Measurements from ENCODE around the gene GLYATL3. TPM values are rescaled to one million over a fixed set of nuclear protein-coding genes. Genes with fewer than 3 reads are reported as not detected.

Gene GLYATL3
- total RNA-seq: not detected

GRCh38 chr6:49499623-49500022 is at the start of gene GLYATL3:
Gene GLYATL3, plus strand, starts transcription at chr6:49499923. Its CDS starts 12,068 bp downstream, at chr6:49511991.
- no peak for TF ChIP-seq POLR2A (IDR thresholded peaks at IDR 0.05)
- TF ChIP-seq EP300 (IDR thresholded peaks at IDR 0.05; ENCODE audit: low read depth): no peak
- TF ChIP-seq, protein P1, sequence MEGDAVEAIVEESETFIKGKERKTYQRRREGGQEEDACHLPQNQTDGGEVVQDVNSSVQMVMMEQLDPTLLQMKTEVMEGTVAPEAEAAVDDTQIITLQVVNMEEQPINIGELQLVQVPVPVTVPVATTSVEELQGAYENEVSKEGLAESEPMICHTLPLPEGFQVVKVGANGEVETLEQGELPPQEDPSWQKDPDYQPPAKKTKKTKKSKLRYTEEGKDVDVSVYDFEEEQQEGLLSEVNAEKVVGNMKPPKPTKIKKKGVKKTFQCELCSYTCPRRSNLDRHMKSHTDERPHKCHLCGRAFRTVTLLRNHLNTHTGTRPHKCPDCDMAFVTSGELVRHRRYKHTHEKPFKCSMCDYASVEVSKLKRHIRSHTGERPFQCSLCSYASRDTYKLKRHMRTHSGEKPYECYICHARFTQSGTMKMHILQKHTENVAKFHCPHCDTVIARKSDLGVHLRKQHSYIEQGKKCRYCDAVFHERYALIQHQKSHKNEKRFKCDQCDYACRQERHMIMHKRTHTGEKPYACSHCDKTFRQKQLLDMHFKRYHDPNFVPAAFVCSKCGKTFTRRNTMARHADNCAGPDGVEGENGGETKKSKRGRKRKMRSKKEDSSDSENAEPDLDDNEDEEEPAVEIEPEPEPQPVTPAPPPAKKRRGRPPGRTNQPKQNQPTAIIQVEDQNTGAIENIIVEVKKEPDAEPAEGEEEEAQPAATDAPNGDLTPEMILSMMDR (IDR thresholded peaks at IDR 0.05): no peak
- TF ChIP-seq POLR2AphosphoS5 (IDR thresholded peaks at IDR 0.05): no peak
- Histone ChIP-seq H3K36me3 (no peaks in the 10 kb centered on the region), H3K4me3 (no peak within 1 kb of the TSS), H3K27ac (no peak within 1 kb of the TSS), H3K4me1 (no peaks in the 10 kb centered on the region), H3K27me3 (no peaks in the 10 kb centered on the region), H3K9me3 (no peaks in the 10 kb centered on the region)
- 36 to 46% methylated on average over 2 of the region's 2 CpGs for WGBS, 2 donors (ENCODE audit: low coverage in 1 of 2)
- DNase-seq: no peak
- in situ Hi-C loops (cut with MboI; ENCODE audit: low pct_ligation_motif_present in 1 of 4, low pct_unique_long_range_greater_than_20kb in 1 of 4, low sequenced_read_pairs in 3 of 4) (no loop called here), intact Hi-C loops (cut with DNase I; ENCODE audit: low total_unique reads) (no loop called here)

GRCh38 chr6:49453221-49453620 is 46.5 kb upstream of the GLYATL3 start:
- in situ Hi-C loops (cut with MboI; ENCODE audit: low pct_ligation_motif_present in 1 of 4, low pct_unique_long_range_greater_than_20kb in 1 of 4, low sequenced_read_pairs in 3 of 4) (no loop called here), intact Hi-C loops (cut with DNase I; ENCODE audit: low total_unique reads) (no loop called here)
- H3K27me3 ChIP-seq: no peaks in the 10 kb centered on the region
- WGBS, 2 donors (ENCODE audit: low coverage in 1 of 2): 40 to 75% methylated on average over 1 to 2 of the region's 2 CpGs
- no peaks in the 10 kb centered on the region for H3K9me3 ChIP-seq
- TF ChIP-seq, protein P1 (IDR thresholded peaks at IDR 0.05): peak in 2 of 5 experiments; percentile 27 to 34
- TF ChIP-seq POLR2AphosphoS5 (IDR thresholded peaks at IDR 0.05) (no peak), POLR2A (IDR thresholded peaks at IDR 0.05) (no peak), EP300 (IDR thresholded peaks at IDR 0.05; ENCODE audit: low read depth) (no peak)
- H3K36me3 ChIP-seq: peaks cover 0 to 66% (median 24%) of the 10 kb centered on the region in 4 donors
- H3K4me1 ChIP-seq: no peaks in the 10 kb centered on the region
- no peak for DNase-seq
- no peak overlapping the region for H3K4me3 ChIP-seq
- no peak overlapping the region for H3K27ac ChIP-seq

DNA sequence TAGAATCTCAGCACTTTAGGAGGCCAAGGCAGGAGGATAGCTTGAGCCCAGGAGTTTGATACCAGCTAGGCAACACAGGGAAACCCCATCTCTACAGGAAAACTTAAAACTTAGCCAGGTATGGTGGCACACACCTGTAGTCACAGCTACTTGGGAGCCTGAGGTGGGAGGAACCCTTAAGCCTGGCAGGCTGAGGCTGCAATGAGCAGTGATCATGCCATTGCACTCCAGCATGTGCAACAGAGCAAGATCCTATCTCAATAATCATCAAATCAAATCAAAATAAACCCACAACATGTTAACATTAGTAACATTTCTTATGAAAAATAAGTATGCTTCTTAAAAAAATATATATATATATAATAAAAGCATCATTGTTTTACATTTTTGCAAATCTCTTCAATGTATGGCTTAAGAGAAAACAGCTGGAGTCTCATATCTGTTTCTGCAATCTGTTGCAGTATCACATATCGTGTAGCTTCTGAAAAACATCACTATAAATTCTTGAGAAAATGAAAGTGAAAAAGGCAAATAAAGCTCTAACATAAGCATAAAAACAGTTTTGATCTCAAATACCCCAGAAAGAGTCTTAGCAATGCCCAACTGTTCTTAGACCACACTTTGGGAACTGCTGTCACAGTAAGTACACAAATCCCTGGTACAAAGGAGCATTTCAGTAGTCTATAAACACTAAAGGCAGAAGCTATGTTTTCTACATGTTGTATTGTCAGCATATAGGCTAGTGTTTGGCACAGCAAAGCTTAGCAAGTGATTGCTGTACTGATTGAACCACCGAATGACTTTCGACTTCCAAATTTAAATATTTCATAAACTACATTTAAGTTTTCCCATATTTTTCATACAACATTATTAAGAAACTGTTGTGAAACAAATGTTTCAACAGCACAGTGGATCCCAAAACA is 44.7 kb upstream of the GLYATL3 start:
- no peak overlapping the region for H3K4me3 ChIP-seq
- in situ Hi-C loops (cut with MboI; ENCODE audit: low pct_ligation_motif_present in 1 of 4, low pct_unique_long_range_greater_than_20kb in 1 of 4, low sequenced_read_pairs in 3 of 4) (no loop called here), intact Hi-C loops (cut with DNase I; ENCODE audit: low total_unique reads) (no loop called here)
- no peaks in the 10 kb centered on the region for H3K4me1 ChIP-seq
- DNase-seq: no peak
- WGBS, 2 donors (ENCODE audit: low coverage in 1 of 2): 91 to 93% methylated on average over 3 of the region's 3 CpGs
- H3K27ac ChIP-seq: no peak overlapping the region
- H3K9me3 ChIP-seq: no peaks in the 10 kb centered on the region
- no peak for TF ChIP-seq POLR2AphosphoS5 (IDR thresholded peaks at IDR 0.05)
- TF ChIP-seq, protein P1 (IDR thresholded peaks at IDR 0.05): no peak
- no peak for TF ChIP-seq EP300 (IDR thresholded peaks at IDR 0.05; ENCODE audit: low read depth)
- TF ChIP-seq POLR2A (IDR thresholded peaks at IDR 0.05): no peak
- peaks cover 0 to 55% (median 15%) of the 10 kb centered on the region in 4 donors for H3K36me3 ChIP-seq
- H3K27me3 ChIP-seq: no peaks in the 10 kb centered on the region

- H3K36me3 ChIP-seq: peaks cover 0 to 31% (median 6%) of the 10 kb centered on the region in 4 donors
- in situ Hi-C loops (cut with MboI; ENCODE audit: low pct_ligation_motif_present in 1 of 4, low pct_unique_long_range_greater_than_20kb in 1 of 4, low sequenced_read_pairs in 3 of 4): no loop called here
- 87 to 93% methylated on average over 4 of the region's 4 CpGs for WGBS, 2 donors (ENCODE audit: low coverage in 1 of 2)
These were observed 42.0 kb upstream of the GLYATL3 start for GRCh38 chr6:49457771-49458170.

More at GRCh38 chr6:49457771-49458170, 42.0 kb upstream of the GLYATL3 start:
- no peak for TF ChIP-seq POLR2A (IDR thresholded peaks at IDR 0.05)
- peaks cover 0 to 20% (median 15%) of the 10 kb centered on the region in 4 donors for H3K4me1 ChIP-seq
- H3K9me3 ChIP-seq: no peaks in the 10 kb centered on the region
- intact Hi-C loops (cut with DNase I; ENCODE audit: low total_unique reads): no loop called here
- DNase-seq: no peak
- no peak overlapping the region for H3K4me3 ChIP-seq
- H3K27ac ChIP-seq: no peak overlapping the region
- no peaks in the 10 kb centered on the region for H3K27me3 ChIP-seq
